ENCODE data around the gene MINDY4B.
"Not testable (repeated sequence)": the region's sequence is repeated elsewhere in the genome, so short reads cannot be mapped to it uniquely, and the experiment has no call there.

Gene MINDY4B

DNA sequence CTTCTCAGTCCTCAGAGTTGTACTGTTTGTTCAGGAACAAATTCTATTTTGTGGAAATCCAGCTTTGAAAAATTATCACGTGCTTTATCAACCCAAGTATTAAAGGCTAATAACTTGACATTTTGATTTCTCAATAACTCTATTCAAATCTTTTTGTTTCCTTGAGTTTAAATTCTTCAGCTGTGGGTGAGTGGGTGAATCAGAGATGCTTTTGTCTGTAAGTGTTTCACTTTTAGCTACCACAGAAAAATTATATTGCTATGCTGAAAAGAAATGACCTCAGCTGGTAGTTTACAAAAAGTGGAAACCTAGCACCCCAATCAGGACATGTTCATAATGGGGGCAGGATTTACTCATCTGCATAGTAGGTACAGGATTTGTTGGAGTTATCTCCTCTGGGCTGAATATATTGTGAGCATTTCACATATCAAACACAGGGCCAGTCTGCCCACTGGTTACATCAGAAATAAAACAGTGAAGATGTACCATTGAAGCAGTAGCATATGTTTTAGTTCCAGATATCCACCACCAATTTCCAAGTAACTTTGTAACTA lies 30.5 kb downstream of the MINDY4B start:
- TF ChIP-seq CTCF (IDR thresholded peaks at IDR 0.05) = no peak
- no peak overlapping the region for H3K27ac ChIP-seq

DNA sequence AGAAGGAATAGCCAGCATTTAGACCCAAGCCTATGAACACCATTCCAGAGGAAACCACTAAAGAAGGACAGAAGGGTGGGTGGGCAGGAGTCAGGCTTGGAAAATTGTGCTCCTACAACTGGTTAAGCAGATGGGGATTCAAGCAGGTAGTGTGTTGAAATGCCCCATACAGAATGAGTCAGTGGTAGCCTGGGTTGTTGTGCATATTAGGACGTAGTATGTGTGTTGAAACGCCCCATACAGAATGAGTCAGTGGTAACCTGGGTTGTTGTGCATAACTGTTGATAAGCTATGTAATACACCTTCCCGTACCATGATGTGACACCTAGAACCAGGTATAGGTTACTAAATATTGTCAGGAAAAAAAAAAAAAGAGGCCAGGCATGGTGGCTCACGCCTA lies 34.0 kb downstream of the MINDY4B start:
- DNase-seq (ENCODE audit: low spot score) = no peak
- H3K4me3 ChIP-seq = no peak overlapping the region
- no peak overlapping the region for H3K27ac ChIP-seq
- no peak for TF ChIP-seq CTCF (IDR thresholded peaks at IDR 0.05)

More for the DNA sequence above, 30.5 kb downstream of the MINDY4B start:
- no peak for DNase-seq (ENCODE audit: low spot score)
- H3K4me3 ChIP-seq = no peak overlapping the region

- H3K4me3 ChIP-seq = no peak overlapping the region
These were observed 34.8 kb downstream of the MINDY4B start for GRCh38 chr3:150870406-150870805.

DNA sequence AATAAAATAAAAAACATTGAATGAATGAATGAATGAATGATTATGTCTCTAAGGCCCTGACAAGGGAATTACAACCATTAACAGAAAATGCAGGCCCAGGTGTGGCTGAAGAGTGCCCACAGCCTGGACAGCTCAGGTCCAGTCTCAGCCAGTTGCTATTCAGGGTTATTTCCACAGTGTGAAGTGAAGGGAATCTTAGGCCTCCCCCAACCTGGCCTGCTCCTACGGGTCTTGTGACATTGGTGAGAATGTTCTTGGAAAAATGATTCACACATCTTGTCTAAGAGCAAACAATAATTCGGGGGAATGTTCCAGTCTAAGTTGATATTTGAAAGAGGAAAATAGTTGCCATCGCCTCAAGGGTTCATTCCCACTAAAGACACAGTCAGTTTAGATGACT lies 37.0 kb downstream of the MINDY4B start:
- no peak for TF ChIP-seq CTCF (IDR thresholded peaks at IDR 0.05)
- DNase-seq (ENCODE audit: low spot score) = no peak
- H3K4me3 ChIP-seq = no peak overlapping the region
- no peak overlapping the region for H3K27ac ChIP-seq

More at GRCh38 chr3:150870406-150870805, 34.8 kb downstream of the MINDY4B start:
- no peak for DNase-seq (ENCODE audit: low spot score)
- H3K27ac ChIP-seq = no peak overlapping the region
- no peak for TF ChIP-seq CTCF (IDR thresholded peaks at IDR 0.05)

- no peak for TF ChIP-seq CTCF (IDR thresholded peaks at IDR 0.05)
- H3K4me3 ChIP-seq = no peak overlapping the region
- DNase-seq (ENCODE audit: low spot score) = no peak
- H3K27ac ChIP-seq = no peak overlapping the region
These were observed 37.8 kb downstream of the MINDY4B start for GRCh38 chr3:150867434-150867833.

GRCh38 chr3:150863921-150864320 lies 41.3 kb downstream of the MINDY4B start:
- DNase-seq (ENCODE audit: low spot score); H3K4me3 ChIP-seq; H3K27ac ChIP-seq: not testable (repeated sequence)

- no peak overlapping the region for H3K27ac ChIP-seq
- TF ChIP-seq CTCF (IDR thresholded peaks at IDR 0.05) = no peak
- DNase-seq (ENCODE audit: low spot score) = no peak
- H3K4me3 ChIP-seq = no peak overlapping the region
These were observed 43.4 kb downstream of the MINDY4B start for GRCh38 chr3:150861851-150862250.

DNA sequence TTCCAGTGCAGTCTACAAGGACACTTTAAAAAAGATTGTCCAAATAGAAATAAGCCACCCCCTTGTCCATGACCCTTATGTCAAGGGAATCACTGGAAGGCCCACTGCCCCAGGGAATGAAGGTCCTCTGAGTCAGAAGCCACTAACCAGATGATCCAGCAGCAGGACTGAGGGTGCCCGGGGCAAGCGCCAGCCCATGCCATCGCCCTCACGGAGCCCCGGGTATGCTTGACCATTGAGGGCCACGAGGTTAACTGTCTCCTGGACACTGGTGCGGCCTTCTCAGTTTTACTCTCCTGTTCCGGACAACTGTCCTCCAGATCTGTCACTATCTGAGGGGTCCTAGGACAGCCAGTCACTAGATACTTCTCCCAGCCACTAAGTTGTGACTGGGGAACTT lies 47.3 kb downstream of the MINDY4B start:
- not testable (repeated sequence) for H3K4me3 ChIP-seq; H3K27ac ChIP-seq; DNase-seq (ENCODE audit: low spot score)

Measured in coronary artery (tissue), 2 donors.